Effector CD4-positive, alpha-beta T cell (primary cell): ENCODE results near the gene NSMF.

ENCODE experiments used
- DNase-seq: peaks from one replicate; pipeline ENCODE4 v3.0.0-alpha.2; 2020

NSMF gene

DNA sequence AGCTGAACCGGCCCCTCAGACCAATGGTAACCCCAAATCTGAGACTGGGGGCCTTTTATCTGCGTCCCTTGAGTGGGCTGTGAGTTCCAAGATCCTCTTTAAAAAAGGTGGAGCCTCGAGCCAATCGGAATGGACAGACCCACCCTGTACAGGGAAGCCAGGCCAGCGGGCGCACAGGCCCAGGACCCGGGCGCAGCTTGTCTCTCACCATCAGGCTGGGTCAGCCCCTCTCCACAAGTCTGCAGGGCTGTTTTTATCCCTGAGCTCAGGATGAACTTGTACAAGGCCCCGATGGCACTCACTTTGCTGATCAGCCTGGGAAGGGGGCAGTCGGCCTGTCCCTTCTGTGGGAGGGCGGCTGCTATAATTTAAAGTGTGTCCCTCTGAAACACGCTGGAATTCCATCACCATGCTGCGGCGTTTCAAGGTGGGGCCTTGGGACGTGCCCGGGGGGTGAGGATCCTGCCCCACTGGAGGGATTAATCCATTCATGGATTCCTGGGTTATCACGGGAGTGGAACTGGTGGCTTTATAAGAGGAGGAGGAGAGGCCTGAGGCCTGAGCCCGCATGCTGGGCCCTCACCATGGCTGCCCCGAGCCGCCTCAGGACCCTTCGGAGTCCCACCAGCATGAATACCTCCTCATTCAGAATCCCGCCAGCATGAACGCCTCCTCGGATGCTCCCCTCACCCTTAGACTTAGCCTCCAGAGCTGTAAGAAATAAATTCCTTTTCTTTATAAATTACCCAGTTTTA lies 50.3 kb downstream of the NSMF start:
- no peak for DNase-seq

DNA sequence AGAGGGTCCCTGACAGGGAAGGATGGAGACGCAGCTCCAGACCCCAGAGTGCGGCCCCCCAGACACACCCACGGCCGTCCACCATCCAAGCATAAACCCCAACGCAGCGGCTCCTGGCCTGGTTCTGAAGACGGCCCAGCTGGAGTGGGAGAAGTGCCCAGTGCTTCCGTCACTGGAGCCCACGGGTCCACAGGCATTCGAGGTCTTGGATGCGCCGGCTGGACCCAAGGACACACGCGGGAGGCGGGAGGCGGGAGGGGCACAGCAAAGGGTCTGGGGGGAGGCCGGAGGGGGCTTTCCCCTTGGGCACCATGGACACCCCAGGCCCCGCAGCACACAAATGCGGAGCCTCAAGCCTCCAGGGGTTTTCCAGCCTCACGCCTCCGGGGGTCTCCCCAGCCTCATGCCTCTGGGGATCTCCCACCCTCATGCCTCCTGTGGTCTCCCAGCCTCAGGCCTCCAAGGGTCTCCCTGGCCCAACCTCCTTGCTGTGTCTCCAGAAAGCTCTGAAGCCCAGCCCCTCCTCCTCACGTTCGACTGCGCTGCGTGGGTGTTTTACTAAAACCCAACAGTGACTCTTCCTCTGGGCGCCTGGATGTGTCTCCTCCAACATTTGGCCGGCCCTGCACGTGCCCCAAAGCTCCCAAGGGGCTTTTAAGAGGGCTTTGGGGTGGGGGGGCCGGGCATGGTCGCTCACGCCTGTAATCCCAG lies 51.4 kb downstream of the NSMF start:
- no peak for DNase-seq

DNA sequence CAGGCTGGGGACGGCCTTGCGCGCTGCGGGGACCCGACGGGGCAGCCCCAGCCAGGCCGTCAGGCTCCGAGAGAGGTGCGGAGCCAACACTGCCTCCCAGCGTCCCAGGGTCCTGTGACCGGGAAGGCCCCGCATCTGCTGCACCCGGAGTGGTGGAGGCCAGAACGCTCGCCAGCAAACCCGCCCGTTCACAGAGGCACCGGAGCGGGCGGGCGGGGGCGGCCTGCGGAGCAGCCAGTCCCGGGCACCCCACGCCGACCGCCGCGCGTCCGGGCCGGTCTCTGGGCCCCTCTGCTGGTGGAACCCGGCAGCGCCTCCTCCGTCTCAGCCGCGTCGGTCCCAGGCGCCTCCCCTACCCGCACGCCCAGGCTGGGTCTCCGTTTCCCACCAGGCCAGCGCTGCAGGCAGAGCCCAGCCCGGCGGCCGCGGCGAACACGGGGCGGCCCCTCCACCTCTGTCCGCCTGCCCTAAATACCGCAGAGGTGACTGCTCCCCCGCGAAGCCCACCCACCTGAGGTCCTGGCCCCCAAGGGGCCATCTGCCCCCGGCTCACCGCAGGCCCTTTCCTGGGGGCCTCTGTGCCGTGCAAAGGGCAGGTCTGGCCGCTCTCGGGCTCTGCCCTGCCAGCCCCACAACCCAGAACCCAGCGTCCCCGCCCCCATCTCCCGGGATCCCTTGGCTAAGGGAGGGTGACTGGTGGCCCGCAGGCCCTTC lies 52.1 kb downstream of the NSMF start:
- DNase-seq: peak; percentile 56

DNA sequence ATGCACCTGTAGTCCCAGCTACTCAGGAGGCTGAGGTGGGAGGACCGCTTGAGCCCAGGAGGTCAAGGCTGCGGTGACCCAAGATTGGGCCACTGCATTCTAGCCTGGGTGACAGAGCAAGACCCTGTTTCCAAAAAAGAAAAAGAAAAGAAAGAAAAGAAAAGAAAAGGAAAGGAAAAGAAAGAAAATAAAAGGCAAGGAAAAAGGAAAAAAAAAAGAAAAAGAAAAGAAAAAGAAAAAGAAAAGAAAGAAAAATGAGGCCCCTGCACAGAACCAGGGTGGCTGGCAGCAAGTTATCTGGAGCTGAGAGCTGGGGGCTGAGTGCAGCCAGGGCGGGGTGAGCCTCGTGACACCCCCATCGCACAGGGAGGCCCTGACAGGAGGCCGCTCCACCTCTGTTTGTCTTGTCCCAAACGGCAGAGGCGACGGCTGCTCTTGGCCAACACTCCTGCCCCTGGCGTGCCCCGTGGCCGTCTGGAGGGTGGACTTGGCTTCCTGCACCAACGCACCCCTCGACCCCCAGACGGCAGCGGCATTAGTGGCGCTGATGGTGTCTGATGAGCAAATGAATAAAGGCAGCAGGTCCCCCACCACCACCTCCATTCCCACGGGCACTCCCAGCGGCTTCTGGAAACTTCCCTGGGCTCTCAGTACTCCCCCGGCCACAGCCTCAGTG lies 52.9 kb downstream of the NSMF start:
- no peak for DNase-seq

DNA sequence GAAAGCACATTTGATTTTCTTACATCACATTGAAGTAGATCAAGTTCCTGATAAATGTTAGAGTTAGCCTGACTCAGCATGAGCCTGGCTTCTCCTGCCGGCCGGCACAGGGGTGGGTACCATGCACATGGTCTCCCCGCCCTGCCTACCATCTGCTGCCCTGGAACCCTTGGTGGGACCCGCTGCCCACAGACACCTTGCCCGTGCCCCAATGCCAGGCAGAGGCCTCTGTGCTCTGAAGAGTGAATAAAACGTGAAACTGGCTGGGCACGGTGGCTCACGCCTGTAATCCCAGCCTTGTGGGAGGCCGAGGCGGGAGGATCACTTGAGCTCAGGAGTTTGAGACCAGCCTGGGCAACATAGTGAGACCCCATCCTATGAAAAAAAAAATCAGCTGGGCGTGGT lies 53.5 kb downstream of the NSMF start:
- DNase-seq: no peak

DNA sequence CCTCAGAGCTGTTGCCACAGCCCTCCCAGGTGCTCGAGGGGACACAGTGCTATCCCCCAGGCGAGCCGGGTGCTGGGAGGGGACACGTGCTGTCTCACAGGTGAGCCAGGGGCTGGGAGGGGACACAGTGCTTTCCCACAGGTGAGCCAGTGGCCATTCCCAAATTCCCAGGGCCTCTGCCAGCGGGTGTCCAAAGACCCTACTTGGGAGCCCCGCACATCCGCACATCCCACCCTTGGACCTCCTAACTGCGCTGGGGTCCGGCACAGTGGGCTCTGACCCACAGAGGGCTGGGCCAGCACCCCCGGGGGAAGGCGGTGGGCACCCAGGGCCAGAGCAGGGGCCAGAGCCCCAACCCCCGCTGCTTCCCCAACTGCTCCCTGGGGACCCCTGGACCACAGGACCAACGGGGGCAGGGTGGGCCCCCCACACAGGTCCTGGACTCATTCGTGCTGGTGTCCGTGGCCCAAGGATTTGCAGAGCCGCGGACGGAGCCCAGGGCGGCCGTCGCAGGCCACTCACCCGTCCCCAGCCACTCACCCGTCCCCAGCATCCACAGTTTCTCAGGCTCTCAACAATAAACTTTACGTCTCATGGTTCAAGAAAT lies 54.1 kb downstream of the NSMF start:
- no peak for DNase-seq

DNA sequence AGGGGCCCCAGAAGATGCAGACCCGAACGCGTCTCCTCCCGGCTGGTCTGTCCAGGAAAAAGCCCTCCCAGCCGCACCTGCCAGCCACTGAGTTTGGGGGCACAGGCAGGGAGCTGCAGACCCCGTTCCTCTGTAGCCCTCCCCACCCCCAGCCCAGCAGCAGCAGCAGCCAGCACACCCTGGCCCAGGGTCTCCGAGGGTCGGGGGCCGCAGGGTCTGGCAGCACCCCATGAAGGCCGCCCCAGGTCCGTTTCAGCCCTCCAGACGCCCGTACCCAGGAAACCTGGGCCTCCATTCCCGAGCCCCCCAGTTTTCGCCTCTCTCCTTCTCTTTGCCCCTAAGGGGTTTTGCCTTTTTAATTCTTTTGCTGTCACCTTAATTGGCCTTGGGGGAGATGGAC lies 55.9 kb downstream of the NSMF start:
- DNase-seq: no peak

DNA sequence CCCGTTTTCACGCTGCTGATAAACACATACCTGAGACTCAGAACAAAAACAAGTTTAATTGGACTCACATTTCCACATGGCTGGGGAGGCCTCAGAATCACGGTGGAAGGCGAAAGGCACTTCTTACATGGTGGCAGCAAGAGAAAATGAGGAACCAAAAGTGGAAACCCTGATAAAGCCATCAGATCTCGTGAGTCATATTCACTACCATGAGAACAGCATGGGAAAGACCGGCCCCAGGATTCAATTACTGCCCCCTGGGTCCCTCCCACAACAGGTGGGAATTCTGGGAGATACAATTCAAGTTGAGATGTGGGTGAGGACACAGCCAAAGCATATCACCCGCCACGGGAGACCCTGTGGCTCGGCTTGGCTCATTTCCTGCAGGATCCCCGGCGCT lies 56.4 kb downstream of the NSMF start:
- DNase-seq: no peak

DNA sequence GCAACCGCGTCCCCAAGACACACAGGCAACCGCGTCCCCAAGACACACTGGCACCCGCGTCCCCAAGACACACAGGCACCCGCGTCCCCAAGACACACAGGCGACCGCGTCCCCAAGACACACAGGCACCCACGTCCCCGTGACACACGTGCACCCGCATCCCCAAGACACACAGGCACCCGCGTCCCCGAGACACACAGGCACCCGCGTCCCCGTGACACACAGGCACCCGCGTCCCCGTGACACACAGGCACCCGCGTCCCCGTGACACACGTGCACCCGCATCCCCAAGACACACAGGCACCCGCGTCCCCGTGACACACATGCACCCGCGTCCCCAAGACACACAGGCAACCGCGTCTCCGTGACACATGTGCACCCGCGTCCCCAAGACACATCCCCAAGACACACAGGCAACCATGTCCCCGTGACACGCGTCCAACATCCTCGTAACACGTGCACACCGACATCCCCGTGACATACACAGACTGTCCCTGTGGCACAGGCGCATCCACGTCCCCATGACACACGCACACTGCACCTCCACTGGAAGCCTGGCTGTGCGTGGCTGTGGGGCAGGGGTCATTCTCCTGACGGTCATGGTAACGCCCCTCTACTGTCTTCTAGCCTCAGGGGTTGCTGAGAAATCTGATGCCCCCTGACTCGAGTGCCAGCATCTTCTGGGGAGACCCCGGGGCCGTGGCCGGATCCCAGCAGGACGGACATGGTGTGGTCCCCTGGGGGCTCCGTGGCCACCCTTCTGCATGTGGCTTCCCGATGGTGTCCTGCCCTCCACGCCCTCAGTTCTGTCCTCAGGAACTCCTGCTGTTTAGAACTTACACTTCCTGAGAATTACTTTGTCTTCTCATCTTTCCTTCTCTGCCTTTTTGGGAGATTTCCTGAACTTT lies 60.3 kb downstream of the NSMF start:
- no peak for DNase-seq

DNA sequence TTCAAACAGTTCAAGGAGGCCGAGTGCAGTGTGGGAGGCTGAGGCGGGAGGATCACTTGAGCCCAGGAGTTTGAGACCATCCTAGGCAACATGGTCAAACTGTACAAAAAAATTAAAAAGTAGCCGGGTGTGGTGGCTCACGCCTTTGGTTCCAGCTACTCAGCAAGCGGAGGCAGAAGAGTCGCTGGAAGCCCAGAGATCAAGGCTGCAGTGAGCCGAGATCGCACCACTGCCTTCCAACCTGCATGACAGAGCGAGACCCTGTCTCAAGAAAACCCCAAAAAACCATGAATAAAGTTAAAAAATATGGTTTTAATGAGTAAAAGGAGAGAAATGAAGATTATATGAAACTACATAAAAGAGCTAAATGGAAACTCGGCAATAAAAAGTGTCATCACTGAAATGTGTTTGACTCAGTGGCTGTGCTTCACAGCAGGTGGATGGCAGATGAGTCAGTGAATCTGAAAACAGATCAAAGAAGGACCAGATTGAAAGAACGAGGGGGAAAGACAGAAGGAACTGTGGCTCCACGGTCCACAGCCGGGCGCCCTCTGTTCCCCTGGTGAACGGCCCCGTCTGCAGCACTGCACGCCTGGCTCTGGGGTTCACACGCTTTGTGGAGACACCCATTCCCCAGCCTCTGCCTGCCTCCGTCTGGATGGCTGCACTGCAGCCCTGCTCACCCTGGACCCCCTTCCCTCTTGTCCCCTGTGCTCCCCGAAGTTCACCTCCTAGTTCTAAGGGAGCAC lies 61.3 kb downstream of the NSMF start:
- no peak for DNase-seq
